HCT116 (cell line): ENCODE results near the gene MPV17L. TPM values are rescaled to one million over a fixed set of nuclear protein-coding genes. Genes with fewer than 3 reads are reported as not detected.
"Not testable (repeated sequence)": the region's sequence is repeated elsewhere in the genome, so short reads cannot be mapped to it uniquely, and the experiment has no call there.

Source experiments
- ATAC-seq: fragments of 200-7000 bp; cut with Tn5 transposase; 2 replicates; pipeline ENCODE4 v1.9.1; 2020; ENCODE audit warnings: mild to moderate bottlenecking, moderate library complexity
- BruUV-seq: library from RNA; stranded (reverse); fragments of 400-500 nt; replicated peaks from 2 replicates; lab custom pipeline; 2021; lab: Mats Ljungman, UMichigan
- CTCF ChIA-PET: fragments of 300-600 bp; sonication (Branson Sonifier 250); formaldehyde crosslinking; loops from one replicate; lab custom pipeline; 2021; ENCODE audit warnings: antibody characterized with exemption; lab: Charles Lee
- POLR2A ChIA-PET: fragments of 300-600, 350-600 bp; sonication (Branson Sonifier 250); formaldehyde crosslinking; loops from one replicate; lab custom pipeline; 2021; ENCODE audit warnings: antibody characterized with exemption; lab: Charles Lee
- RAD21 ChIA-PET, 2 experiments: fragments of 300-600 bp; sonication (Branson Sonifier 250); formaldehyde crosslinking; loops; one replicate each; lab custom pipeline; 2023; ENCODE audit warnings: low total read pairs in 2 of 2; ENCODE audit not compliant: uncharacterized antibody in 2 of 2, unreplicated experiment in 2 of 2, low non-redundant PET in 1 of 2; lab: Charles Lee
- DNase-seq: peaks from one replicate; pipeline ENCODE4 v3.0.0-alpha.2; 2010; ENCODE audit warnings: low read depth, low spot score
- H2AFZ ChIP-seq: fragments of 200-600 bp; shearing (Covaris generic), sonication (generic); 2 replicates; pipeline ENCODE4 v1.6.1; 2017; ENCODE audit warnings: low read depth, mixed run types, mixed read lengths, antibody characterized with exemption, low read length; ENCODE audit not compliant: poor library complexity, severe bottlenecking
- H3K27ac ChIP-seq: 2 replicates; pipeline ENCODE4 v1.5.1; 2012; ENCODE audit warnings: low read depth, low read length
- H3K27me3 ChIP-seq: fragments of 200-600 bp; sonication (generic); 2 replicates; pipeline ENCODE4 v1.6.1; 2016; ENCODE audit warnings: mixed run types, low read length, mixed read lengths; ENCODE audit not compliant: insufficient read depth
- H3K36me3 ChIP-seq, 2 experiments: fragments of 200-500 bp in 1 of 2; fragments of 200-600 bp in 1 of 2; sonication (Bioruptor generic) in 1 of 2; sonication (generic) in 1 of 2; 2 replicates each; pipeline versions ENCODE4 v1.5.1 to v1.6.1; 2014 to 2016; ENCODE audit warnings: low read length in 2 of 2, inconsistent platforms in 1 of 2, mixed read lengths in 1 of 2, mixed run types in 1 of 2; ENCODE audit not compliant: insufficient read depth in 2 of 2, control insufficient read depth in 1 of 2
- H3K4me1 ChIP-seq, 2 experiments: fragments of 200-600 bp in 1 of 2; sonication (generic) in 1 of 2; 2 replicates each; pipeline versions ENCODE4 v1.5.1 to v1.6.1; 2012 to 2017; ENCODE audit warnings: low read length in 2 of 2, inconsistent platforms in 1 of 2, mild to moderate bottlenecking in 1 of 2, mixed read lengths in 1 of 2, mixed run types in 1 of 2, moderate library complexity in 1 of 2; ENCODE audit not compliant: insufficient read depth in 2 of 2, control insufficient read depth in 1 of 2
- H3K4me2 ChIP-seq: fragments of 200-600 bp; sonication (generic); 2 replicates; pipeline ENCODE4 v1.6.1; 2017; ENCODE audit warnings: mixed run types, low read length, mixed read lengths
- H3K4me3 ChIP-seq, 2 experiments: fragments of 200-600 bp in 1 of 2; sonication (generic) in 1 of 2; replicated peaks in 1 of 2; 2 replicates each; pipeline ENCODE4 v1.5.1; 2011 to 2016; ENCODE audit warnings: low read length in 2 of 2, control low read depth in 1 of 2, low read depth in 1 of 2, mild to moderate bottlenecking in 1 of 2, mixed read lengths in 1 of 2, mixed run types in 1 of 2
- H3K79me2 ChIP-seq: fragments of 200-600 bp; sonication (generic); 2 replicates; pipeline ENCODE4 v1.6.1; 2017; ENCODE audit warnings: mild to moderate bottlenecking, mixed run types, low read length, moderate library complexity, mixed read lengths; ENCODE audit not compliant: insufficient read depth
- H3K9ac ChIP-seq: fragments of 200-600 bp; sonication (generic); 2 replicates; pipeline ENCODE4 v1.6.1; 2016; ENCODE audit warnings: low read length, mixed read lengths
- H3K9me2 ChIP-seq: fragments of 200-600 bp; sonication (generic), shearing (Covaris generic); 2 replicates; pipeline ENCODE4 v1.6.1; 2017; ENCODE audit warnings: mixed run types, mild to moderate bottlenecking, moderate library complexity; ENCODE audit not compliant: insufficient read depth
- H3K9me3 ChIP-seq, 2 experiments: fragments of 200-500 bp in 1 of 2; fragments of 200-600 bp in 1 of 2; sonication (Bioruptor generic) in 1 of 2; sonication (generic) in 1 of 2; 2 replicates each; pipeline ENCODE4 v1.6.1; 2014 to 2017; ENCODE audit warnings: low read length in 2 of 2, mixed read lengths in 2 of 2, inconsistent platforms in 1 of 2, low read depth in 1 of 2, mild to moderate bottlenecking in 1 of 2, mixed run types in 1 of 2, moderate library complexity in 1 of 2; ENCODE audit not compliant: control insufficient read depth in 1 of 2, insufficient read depth in 1 of 2
- H4K20me1 ChIP-seq: fragments of 200-600 bp; sonication (generic), shearing (Covaris generic); 2 replicates; pipeline ENCODE4 v1.6.1; 2017; ENCODE audit warnings: mixed run types, mild to moderate bottlenecking, moderate library complexity; ENCODE audit not compliant: insufficient read depth
- ATF3 ChIP-seq: IDR thresholded peaks from 2 replicates; pipeline ENCODE4 v1.6.1; 2012
- CBX3 ChIP-seq: IDR thresholded peaks from 2 replicates; pipeline ENCODE4 v1.6.1; 2012; ENCODE audit warnings: low read depth
- CEBPB ChIP-seq: IDR thresholded peaks from 2 replicates; pipeline ENCODE4 v1.6.1; 2012; ENCODE audit warnings: low read depth
- EGR1 ChIP-seq: IDR thresholded peaks from 2 replicates; pipeline ENCODE4 v1.6.1; 2012; ENCODE audit warnings: low read depth
- ELF1 ChIP-seq: IDR thresholded peaks from 2 replicates; pipeline ENCODE4 v1.6.1; 2012; ENCODE audit warnings: low read depth, borderline replicate concordance
- EZH2phosphoT487 ChIP-seq: fragments of 200-600 bp; IDR thresholded peaks from 2 replicates; pipeline ENCODE4 v1.6.1; 2018; ENCODE audit warnings: antibody characterized with exemption, borderline replicate concordance
- FOSL1 ChIP-seq: IDR thresholded peaks from 2 replicates; pipeline ENCODE4 v1.6.1; 2012; ENCODE audit warnings: low read depth
- JUND ChIP-seq: IDR thresholded peaks from 2 replicates; pipeline ENCODE4 v1.6.1; 2012
- MAX ChIP-seq: IDR thresholded peaks from 2 replicates; pipeline ENCODE4 v1.6.1; 2012
- POLR2A ChIP-seq: IDR thresholded peaks from 2 replicates; pipeline ENCODE4 v1.7.0; 2011; ENCODE audit warnings: borderline replicate concordance; ENCODE audit not compliant: insufficient read depth, insufficient read length; ENCODE audit errors: extremely low read depth
- RAD21 ChIP-seq: IDR thresholded peaks from 2 replicates; pipeline ENCODE4 v1.6.1; 2012; ENCODE audit warnings: low read depth, mild to moderate bottlenecking
- SIN3A ChIP-seq: IDR thresholded peaks from 2 replicates; pipeline ENCODE4 v1.6.1; 2012; ENCODE audit warnings: low read depth
- SP1 ChIP-seq: IDR thresholded peaks from 2 replicates; pipeline ENCODE4 v1.6.1; 2012; ENCODE audit warnings: low read depth
- SRF ChIP-seq: IDR thresholded peaks from 2 replicates; pipeline ENCODE4 v1.6.1; 2012; ENCODE audit warnings: low read depth
- TCF7L2 ChIP-seq: IDR thresholded peaks from 2 replicates; pipeline ENCODE4 v1.7.0; 2011; ENCODE audit warnings: borderline replicate concordance, inconsistent platforms; ENCODE audit not compliant: insufficient read depth, insufficient read length; ENCODE audit errors: extremely low read depth
- ZNF274 ChIP-seq: fragments of 200-500 bp; sonication (Bioruptor generic); IDR thresholded peaks from 2 replicates; pipeline ENCODE4 v1.6.1; 2014; ENCODE audit warnings: mild to moderate bottlenecking, low read depth, low read length, inconsistent platforms
- intact Hi-C: fragments of 100-400 bp; cut with micrococcal nuclease; formaldehyde crosslinking; loops from 2 replicates; pipeline ENCODE4 v1.10.0; 2022
- total RNA-seq: library from RNA; stranded (reverse); gene quantifications from one replicate; pipeline ENCODE4 v1.2.1, GENCODE V29; 2021; ENCODE audit not compliant: unreplicated experiment

Gene MPV17L
- total RNA-seq, 1 experiment from 2014 or later: not detected

GRCh38 chr16:15399317-15399716, 3.8 kb downstream of the MPV17L start:
- no TSS peak for BruUV-seq
- Histone ChIP-seq H3K4me3 (no peak overlapping the region), H3K27ac (no peak overlapping the region), H3K36me3 (no peaks in the 10 kb centered on the region), H3K79me2 (no peaks in the 10 kb centered on the region), H3K27me3 (no peaks in the 10 kb centered on the region), H3K9me2 (no peaks in the 10 kb centered on the region), H3K4me1 (no peaks in the 10 kb centered on the region), H2AFZ (no peak overlapping the region), H3K9ac (no peak overlapping the region), H4K20me1 (no peaks in the 10 kb centered on the region), H3K9me3 (no peaks in the 10 kb centered on the region), H3K4me2 (no peak overlapping the region)
- CTCF ChIA-PET: no interaction called here
- no peak for TF ChIP-seq SIN3A
- TF ChIP-seq FOSL1: no peak
- no peak for TF ChIP-seq CEBPB
- DNase-seq (no peak), ATAC-seq (no peak)
- POLR2A ChIA-PET: no interaction called here
- RAD21 ChIA-PET: no interaction called here
- intact Hi-C loops: no loop called here

- not testable (repeated sequence) for BruUV-seq
Observed at GRCh38 chr16:15400314-15400713, 4.8 kb downstream of the MPV17L start.

GRCh38 chr16:15401972-15402371, 6.4 kb downstream of the MPV17L start:
- ATAC-seq (no peak), DNase-seq (no peak)
- ChIA-PET POLR2A (no interaction called here), CTCF (no interaction called here), RAD21 (no interaction called here)
- no peaks in the 10 kb centered on the region for H4K20me1 ChIP-seq
- H3K36me3 ChIP-seq: no peaks in the 10 kb centered on the region
- intact Hi-C loops: no loop called here
- H2AFZ ChIP-seq: no peak overlapping the region
- H3K4me2 ChIP-seq: no peak overlapping the region
- no peak overlapping the region for H3K4me3 ChIP-seq
- H3K9me2 ChIP-seq: no peaks in the 10 kb centered on the region
- BruUV-seq: no TSS peak
- no peak overlapping the region for H3K27ac ChIP-seq
- no peaks in the 10 kb centered on the region for H3K4me1 ChIP-seq
- H3K27me3 ChIP-seq: no peaks in the 10 kb centered on the region
- no peak overlapping the region for H3K9ac ChIP-seq
- no peaks in the 10 kb centered on the region for H3K9me3 ChIP-seq
- H3K79me2 ChIP-seq: no peaks in the 10 kb centered on the region
- TF ChIP-seq TCF7L2: no peak
- TF ChIP-seq MAX: no peak
- TF ChIP-seq ATF3: no peak
- TF ChIP-seq ELF1: no peak
- TF ChIP-seq CBX3: no peak
- TF ChIP-seq CEBPB: no peak
- no peak for TF ChIP-seq POLR2A
- TF ChIP-seq EZH2phosphoT487: no peak
- TF ChIP-seq JUND: no peak
- TF ChIP-seq EGR1: no peak
- TF ChIP-seq SP1: no peak
- TF ChIP-seq RAD21: no peak
- TF ChIP-seq ZNF274: no peak
- TF ChIP-seq SIN3A: no peak
- no peak for TF ChIP-seq SRF

More at GRCh38 chr16:15400314-15400713, 4.8 kb downstream of the MPV17L start:
- H3K27ac ChIP-seq, CTCF ChIA-PET, H3K9me2 ChIP-seq, H3K4me1 ChIP-seq, ATAC-seq, H3K27me3 ChIP-seq, intact Hi-C loops, H3K36me3 ChIP-seq, POLR2A ChIA-PET, H3K4me2 ChIP-seq, RAD21 ChIA-PET, DNase-seq, H2AFZ ChIP-seq, H3K9me3 ChIP-seq, H4K20me1 ChIP-seq, H3K9ac ChIP-seq, H3K4me3 ChIP-seq, H3K79me2 ChIP-seq: not testable (repeated sequence)
